ENCODE results near the gene WDR90.
A peak's percentile ranks its signal among the peaks of the same experiment; 100 is the strongest.

Gene WDR90

DNA sequence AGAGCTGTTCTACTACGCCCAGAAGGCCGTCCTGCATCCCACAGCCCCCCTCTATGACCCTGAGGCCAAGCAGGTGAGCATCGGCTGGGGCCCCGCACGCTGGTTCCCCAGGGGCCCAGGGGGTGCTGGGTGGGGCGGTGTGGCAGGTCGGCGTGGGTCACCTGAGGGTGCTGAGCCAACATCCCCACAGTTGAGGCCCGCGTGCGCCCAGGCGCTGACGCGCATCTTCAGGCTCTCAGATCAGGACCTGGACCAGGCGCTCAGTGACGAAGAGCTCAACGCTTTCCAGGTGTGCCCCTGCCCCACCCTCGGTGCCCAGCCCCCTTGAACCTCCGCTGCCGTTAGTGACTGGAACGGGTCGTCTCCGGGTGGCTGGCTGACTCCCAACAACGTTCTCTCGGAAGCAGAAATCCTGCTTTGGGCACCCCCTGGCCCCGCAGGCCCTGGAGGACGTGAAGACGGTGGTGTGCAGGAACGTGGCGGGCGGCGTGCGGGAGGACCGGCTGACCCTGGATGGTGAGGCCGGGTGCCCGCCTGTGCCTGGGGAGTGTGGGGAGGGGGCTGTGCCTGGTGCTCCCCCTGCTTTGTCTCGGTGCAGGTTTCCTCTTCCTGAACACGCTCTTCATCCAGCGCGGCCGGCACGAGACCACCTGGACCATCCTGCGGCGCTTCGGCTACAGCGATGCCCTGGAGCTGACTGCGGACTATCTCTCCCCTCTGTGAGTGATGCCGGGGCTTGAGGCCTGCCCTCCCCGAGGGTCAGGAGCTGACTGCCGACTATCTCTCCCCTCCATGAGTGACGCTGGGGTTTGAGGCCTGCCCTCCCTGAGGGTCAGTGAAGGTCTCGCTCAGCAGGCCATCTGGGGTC, 21.6 kb downstream of the WDR90 start:
- Mint-ChIP-seq H3K27me3 (ENCODE audit: low read depth, poor library complexity) (peaks cover 8% of the 10 kb centered on the region), H3K9me3 (no peaks in the 10 kb centered on the region), H3K27ac (no peak overlapping the region), H3K4me1 (peaks cover 12% of the 10 kb centered on the region), H3K36me3 (ENCODE audit: low read depth) (no peaks in the 10 kb centered on the region), H3K4me3 (peak overlapping the region; percentile 78)
- DNase-seq = no peak
- no peak for TF ChIP-seq CTCF (IDR thresholded peaks at IDR 0.05)

DNA sequence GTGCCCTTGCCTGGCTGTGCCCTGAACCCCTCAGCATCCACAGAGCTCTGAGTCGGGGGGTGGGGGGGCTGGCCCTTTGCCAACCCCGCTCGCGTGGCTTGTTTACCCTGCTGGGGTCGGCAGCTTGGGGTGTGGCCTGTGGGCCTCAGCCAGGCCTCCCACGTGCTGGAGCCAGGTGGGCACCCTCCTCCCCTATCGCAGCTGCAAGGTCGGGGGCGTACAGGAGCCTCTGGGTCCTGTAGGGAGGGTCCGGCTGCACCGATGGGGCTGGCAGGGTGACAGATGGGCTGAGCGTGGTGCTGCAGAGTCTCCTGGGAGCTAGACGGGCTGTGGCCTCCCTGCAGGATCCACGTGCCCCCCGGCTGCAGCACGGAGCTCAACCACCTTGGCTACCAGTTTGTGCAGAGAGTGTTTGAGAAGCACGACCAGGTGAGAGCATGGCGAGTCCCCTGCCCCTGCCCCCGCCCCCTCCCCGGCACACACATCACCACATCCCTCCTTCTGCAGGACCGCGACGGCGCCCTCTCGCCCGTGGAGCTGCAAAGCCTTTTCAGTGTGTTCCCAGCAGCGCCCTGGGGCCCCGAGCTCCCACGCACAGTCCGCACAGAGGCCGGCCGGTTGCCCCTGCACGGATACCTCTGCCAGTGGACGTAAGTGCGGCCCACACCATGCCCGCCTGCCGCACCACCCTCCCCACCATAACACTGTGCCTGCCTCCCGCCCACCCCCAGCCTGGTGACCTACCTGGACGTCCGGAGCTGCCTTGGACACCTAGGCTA, 22.4 kb downstream of the WDR90 start:
- no peak for TF ChIP-seq CTCF (IDR thresholded peaks at IDR 0.05)
- Mint-ChIP-seq H3K9me3 (no peaks in the 10 kb centered on the region), H3K4me3 (no peak overlapping the region), H3K27me3 (ENCODE audit: low read depth, poor library complexity) (peaks cover 10% of the 10 kb centered on the region), H3K27ac (no peak overlapping the region), H3K4me1 (peaks cover 12% of the 10 kb centered on the region), H3K36me3 (ENCODE audit: low read depth) (no peaks in the 10 kb centered on the region)
- DNase-seq = no peak

GRCh38 chr16:672371-672770, 23.2 kb downstream of the WDR90 start:
- no peak for DNase-seq
- TF ChIP-seq CTCF (IDR thresholded peaks at IDR 0.05) = no peak
- no peaks in the 10 kb centered on the region for H3K9me3 Mint-ChIP-seq
- no peaks in the 10 kb centered on the region for H3K36me3 Mint-ChIP-seq (ENCODE audit: low read depth)
- no peak overlapping the region for H3K4me3 Mint-ChIP-seq
- peaks cover 15% of the 10 kb centered on the region for H3K27me3 Mint-ChIP-seq (ENCODE audit: low read depth, poor library complexity)
- H3K27ac Mint-ChIP-seq = no peak overlapping the region
- peaks cover 12% of the 10 kb centered on the region for H3K4me1 Mint-ChIP-seq

- Mint-ChIP-seq H3K9me3 (no peaks in the 10 kb centered on the region), H3K36me3 (ENCODE audit: low read depth) (no peaks in the 10 kb centered on the region), H3K4me1 (peaks cover 8% of the 10 kb centered on the region), H3K27ac (no peak overlapping the region), H3K4me3 (no peak overlapping the region), H3K27me3 (ENCODE audit: low read depth, poor library complexity) (peaks cover 15% of the 10 kb centered on the region)
- TF ChIP-seq CTCF (IDR thresholded peaks at IDR 0.05) = no peak
- no peak for DNase-seq
Observed at GRCh38 chr16:672851-673250, 23.7 kb downstream of the WDR90 start.

GRCh38 chr16:673399-673991, 24.3 kb downstream of the WDR90 start:
- DNase-seq = no peak
- no peak overlapping the region for H3K27ac Mint-ChIP-seq
- TF ChIP-seq CTCF (IDR thresholded peaks at IDR 0.05) = no peak
- H3K9me3 Mint-ChIP-seq = no peaks in the 10 kb centered on the region
- peaks cover 15% of the 10 kb centered on the region for H3K27me3 Mint-ChIP-seq (ENCODE audit: low read depth, poor library complexity)
- no peak overlapping the region for H3K4me3 Mint-ChIP-seq
- H3K4me1 Mint-ChIP-seq = peaks cover 7% of the 10 kb centered on the region
- no peaks in the 10 kb centered on the region for H3K36me3 Mint-ChIP-seq (ENCODE audit: low read depth)

Data from nephron progenitor cell (in vitro differentiated cells).